Renal cortex interstitium (tissue), 3 donors: ENCODE results near the gene PIAS2. TPM values are rescaled to one million over a fixed set of nuclear protein-coding genes. Genes with fewer than 3 reads are reported as not detected.

Experiments used
- polyA plus RNA-seq, 3 donors: library from polyadenylated mRNA; unstranded; fragments of 120-200 nt; gene quantifications; one replicate each; pipeline ENCODE4 v1.2.1, GENCODE V29; 2013; ENCODE audit not compliant: insufficient read length in 3 of 3

PIAS2 gene
- polyA plus RNA-seq, 3 donors = 24.4 to 27.7 (median 27.5) TPM

Other genes with a start within 250 kb of the PIAS2 start
- 1 to 10 TPM in 1 of 3 donors, under 1 TPM in 2; 0.92 to 1.3 (median 0.94) TPM for gene ST8SIA5, start 160.5 kb downstream of the PIAS2 start, polyA plus RNA-seq
- gene KATNAL2, start 95 bp upstream of the PIAS2 start, polyA plus RNA-seq = 10 to 100 TPM in 2 of 3 donors, 1 to 10 TPM in 1; 9.4 to 10.7 (median 10.5) TPM
- not detected for gene ELOA2, start 118.1 kb upstream of the PIAS2 start, polyA plus RNA-seq
- gene HDHD2, start 233.0 kb upstream of the PIAS2 start, polyA plus RNA-seq = 10 to 100 TPM; 46.4 to 59.0 (median 52.9) TPM